ENCODE results near the gene SERPINA10.
"Not testable (repeated sequence)": the region's sequence is repeated elsewhere in the genome, so short reads cannot be mapped to it uniquely, and the experiment has no call there.

Gene SERPINA10

DNA sequence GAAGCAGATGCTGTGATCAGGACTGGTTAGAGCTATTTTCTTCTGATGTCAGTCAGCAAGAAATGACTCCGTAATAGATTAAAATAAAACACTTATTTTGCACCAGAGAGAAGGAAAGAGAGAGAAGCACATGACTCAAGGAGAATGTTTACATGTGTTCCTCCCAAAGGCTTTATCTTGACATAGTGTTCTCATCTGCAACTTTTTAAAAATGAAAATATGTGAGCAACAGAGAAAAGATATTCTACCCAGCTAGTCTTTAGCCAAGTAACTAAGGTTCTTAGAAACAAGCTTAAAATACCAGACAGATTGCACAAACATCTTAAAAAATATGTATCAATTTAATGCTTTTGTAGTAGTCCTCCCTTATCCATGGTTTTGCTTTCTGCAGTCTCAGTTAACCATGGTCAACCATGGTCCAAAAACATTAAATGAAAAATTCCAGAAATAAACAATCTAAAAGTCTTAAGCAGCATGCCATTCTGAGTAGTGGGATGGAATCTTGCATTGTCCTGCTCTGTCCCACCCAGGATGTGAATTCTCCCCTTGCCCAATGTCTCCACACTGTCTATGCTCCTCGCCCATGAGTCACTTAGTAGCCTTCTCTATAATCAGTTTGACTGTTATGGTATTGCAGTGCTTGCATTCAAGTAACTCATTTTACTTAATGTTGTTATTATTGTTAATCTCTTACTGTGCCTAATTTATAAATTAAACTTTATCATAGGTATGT lies 9.9 kb downstream of the SERPINA10 start:
- DNase-seq: no peak

DNA sequence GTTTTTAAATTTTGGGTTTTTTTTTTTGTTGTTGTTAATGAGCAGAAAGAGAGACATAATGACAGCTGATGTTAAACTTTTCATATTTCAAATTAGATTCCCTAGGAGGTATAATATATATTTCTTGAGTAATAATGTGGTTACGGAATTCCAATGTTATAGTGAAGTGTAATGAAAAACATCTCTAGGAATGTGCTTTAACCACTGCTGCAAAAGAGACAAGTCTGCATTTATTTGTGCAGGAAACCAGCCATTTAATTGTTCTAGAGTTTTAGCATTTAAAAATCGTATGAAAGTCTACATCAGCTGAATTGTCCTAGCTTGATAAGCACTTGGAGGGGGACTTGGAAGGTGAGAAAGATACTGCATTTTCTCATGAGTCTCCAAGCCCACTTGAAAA lies 14.3 kb downstream of the SERPINA10 start:
- no peak for DNase-seq

DNA sequence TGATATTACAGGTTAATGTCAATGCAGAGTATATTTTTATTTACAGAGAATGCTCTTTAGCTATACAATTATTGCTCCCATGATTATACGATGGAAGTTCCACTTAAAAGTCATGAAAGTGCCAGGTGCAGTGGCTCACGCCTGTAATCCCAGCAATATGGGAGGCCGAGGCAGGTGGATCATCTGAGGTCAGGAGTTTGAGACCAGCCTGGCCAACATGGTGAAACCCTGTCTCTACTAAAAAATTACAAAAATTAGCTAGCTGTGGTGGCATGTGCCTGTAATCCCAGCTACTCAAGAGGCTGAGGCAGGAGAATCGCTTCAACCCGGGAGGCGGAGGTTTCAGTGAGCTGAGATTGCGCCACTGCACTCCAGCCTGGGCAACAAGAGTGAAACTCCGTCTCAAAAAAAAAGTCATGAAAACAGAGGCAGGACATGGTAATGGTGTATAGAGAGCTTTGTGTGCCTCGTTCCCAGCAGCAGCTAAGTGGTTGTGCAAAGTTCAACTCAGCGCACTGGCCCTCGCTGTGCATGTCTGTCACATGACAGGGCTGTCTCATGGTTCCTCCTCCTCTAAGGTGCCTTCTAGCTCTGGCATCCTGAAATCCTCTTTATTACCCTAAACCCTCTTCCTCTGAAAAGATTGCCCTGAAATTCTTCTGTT lies 16.0 kb downstream of the SERPINA10 start:
- not testable (repeated sequence) for DNase-seq

GRCh38 chr14:94269156-94269555 lies 23.9 kb downstream of the SERPINA10 start:
- DNase-seq: no peak

DNA sequence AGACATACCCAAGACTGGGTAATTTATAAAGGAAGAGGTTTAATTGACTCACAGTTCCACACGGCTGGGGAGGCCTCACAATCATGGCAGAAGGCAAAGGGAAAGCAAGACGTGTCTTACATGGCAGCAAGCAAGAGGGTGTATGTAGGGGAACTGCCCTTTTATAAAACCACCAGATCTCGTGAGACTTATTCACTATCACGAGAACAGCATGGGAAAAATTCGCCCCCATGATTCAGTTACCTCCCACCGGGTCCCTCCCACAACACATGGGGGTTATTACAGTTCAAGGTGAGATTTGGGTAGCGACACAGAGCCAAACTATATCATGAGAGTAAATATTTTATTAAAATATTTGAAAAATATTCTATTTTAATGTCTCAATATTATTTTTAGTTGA lies 24.5 kb downstream of the SERPINA10 start:
- not testable (repeated sequence) for DNase-seq

- DNase-seq: no peak
Observed at GRCh38 chr14:94267352-94267751, 25.7 kb downstream of the SERPINA10 start.

DNA sequence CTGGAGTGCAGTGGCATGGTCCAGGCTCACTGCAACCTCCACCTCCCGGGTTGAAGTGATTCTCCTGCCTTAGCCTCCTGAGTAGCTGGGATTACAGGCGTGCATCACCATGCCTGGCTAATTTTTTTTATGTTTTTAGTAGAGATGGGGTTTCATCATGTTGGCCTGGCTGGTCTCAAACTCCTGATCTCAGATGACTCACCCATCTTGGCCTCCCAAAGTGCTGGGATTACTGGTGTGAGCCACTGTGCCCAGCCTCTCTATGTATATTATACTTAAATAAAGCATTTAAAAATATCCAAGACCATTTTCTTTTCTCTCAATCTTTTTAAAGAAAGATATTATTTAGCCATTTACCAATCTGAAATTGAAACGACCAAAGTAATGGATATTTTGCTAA lies 28.9 kb downstream of the SERPINA10 start:
- not testable (repeated sequence) for DNase-seq

DNA sequence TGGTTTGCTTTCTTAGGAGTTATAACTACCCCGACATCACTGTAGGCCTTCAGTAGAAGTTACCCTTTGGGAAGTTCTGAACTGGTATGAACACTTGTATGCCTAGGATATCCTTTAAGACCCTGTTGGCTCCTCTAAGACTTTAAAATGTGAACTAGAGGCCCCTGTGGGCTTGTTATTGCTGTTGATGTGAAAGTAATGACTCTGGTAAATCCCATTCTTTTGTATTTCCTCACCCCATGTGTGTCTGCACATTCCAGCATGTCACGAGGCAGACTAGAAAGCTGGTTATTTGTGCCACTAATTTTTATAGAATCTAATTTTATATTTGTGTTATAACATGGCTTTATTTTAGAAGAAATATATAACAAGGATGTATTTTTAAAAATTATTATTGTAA lies 48.9 kb downstream of the SERPINA10 start:
- no peak for DNase-seq

DNA sequence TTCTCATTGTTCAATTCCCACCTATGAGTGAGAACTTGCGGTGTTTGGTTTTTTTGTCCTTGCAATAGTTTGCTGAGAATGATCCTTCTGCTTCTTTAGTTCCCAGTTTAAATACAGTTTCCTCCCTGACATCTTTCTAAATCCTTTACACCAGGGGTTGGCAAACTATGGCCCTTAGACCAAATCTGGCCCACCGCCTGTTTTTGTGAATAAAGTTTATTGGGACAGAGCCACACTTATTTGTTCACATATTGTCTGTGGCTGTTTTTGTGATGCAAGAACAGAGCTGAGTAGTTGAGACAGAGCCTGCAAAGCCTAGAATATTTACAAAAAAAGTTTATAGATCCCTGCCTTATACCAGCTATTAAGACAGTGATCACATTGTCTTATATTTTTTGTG lies 53.7 kb downstream of the SERPINA10 start:
- DNase-seq: no peak

DNA sequence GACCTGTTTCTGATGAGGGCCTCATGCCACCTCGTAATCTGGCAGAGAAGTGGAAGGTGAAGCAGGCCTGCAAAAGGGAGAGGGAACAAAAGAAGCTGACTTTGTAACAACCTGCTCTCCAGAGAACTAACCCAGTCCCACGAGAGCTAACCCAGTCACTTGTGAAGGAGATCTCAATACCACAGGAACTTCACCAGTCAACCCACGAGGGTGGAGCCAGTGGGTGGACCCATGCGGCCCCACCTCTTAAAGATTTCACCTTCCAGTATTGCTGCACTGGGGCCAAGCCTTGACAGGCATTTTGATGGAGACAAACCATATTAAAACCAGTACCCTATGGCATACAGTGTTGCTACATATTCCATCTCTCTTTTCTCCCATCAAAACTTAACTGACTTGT lies 55.1 kb downstream of the SERPINA10 start:
- DNase-seq: no peak

DNA sequence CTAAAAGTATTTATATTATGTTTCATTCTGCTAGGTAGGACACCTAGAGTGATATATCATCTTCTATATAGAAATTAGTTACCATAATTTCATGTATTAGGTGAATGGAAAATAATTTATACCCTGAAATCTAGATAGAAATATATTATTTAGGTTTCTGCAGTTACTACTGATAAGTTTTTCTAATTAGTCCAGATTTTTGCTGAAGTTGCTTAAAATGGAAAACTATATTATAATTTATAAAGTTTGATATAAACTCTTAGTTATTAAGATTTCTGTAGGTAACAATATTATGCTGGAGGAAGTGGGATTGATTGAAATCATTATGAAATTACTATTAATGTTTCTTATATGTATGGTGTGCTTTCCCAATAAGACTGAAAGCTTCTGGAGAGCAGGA lies 56.0 kb downstream of the SERPINA10 start:
- DNase-seq: no peak
